ENCODE results near the gene PRG3. TPM values are rescaled to one million over a fixed set of nuclear protein-coding genes. Genes with fewer than 3 reads are reported as not detected.
A peak's percentile ranks its signal among the peaks of the same experiment; 100 is the strongest.

Gene PRG3
- total RNA-seq, 1 donor from 2014 or later, result not detected

- H3K27me3 Mint-ChIP-seq (ENCODE audit: low read depth), result no peaks in the 10 kb centered on the region
- H3K27ac Mint-ChIP-seq (ENCODE audit: unreplicated experiment), result peak overlapping the region; percentile 47
- peaks cover 5% of the 10 kb centered on the region for H3K36me3 Mint-ChIP-seq (ENCODE audit: low read depth)
- peaks cover 33% of the 10 kb centered on the region for H3K4me1 Mint-ChIP-seq
- peak; percentile 86 for DNase-seq (ENCODE audit: low read depth, low spot score)
- TF ChIP-seq CTCF (conservative IDR thresholded peaks at IDR 0.05), result peak; percentile 92
- H3K4me3 Mint-ChIP-seq, result no peak overlapping the region
- H3K9me3 Mint-ChIP-seq, result peaks cover 5% of the 10 kb centered on the region
These were observed 31.3 kb downstream of the PRG3 start for GRCh38 chr11:57349491-57350274.

GRCh38 chr11:57348636-57349313, 32.2 kb downstream of the PRG3 start:
- H3K27ac Mint-ChIP-seq (ENCODE audit: unreplicated experiment), result no peak overlapping the region
- no peaks in the 10 kb centered on the region for H3K27me3 Mint-ChIP-seq (ENCODE audit: low read depth)
- H3K36me3 Mint-ChIP-seq (ENCODE audit: low read depth), result peaks cover 5% of the 10 kb centered on the region
- no peak for TF ChIP-seq CTCF (conservative IDR thresholded peaks at IDR 0.05)
- DNase-seq (ENCODE audit: low read depth, low spot score), result no peak
- peaks cover 28% of the 10 kb centered on the region for H3K4me1 Mint-ChIP-seq
- H3K9me3 Mint-ChIP-seq, result peaks cover 5% of the 10 kb centered on the region
- H3K4me3 Mint-ChIP-seq, result no peak overlapping the region

- Mint-ChIP-seq H3K4me1 (peaks cover 24% of the 10 kb centered on the region), H3K4me3 (no peak overlapping the region), H3K9me3 (peaks cover 5% of the 10 kb centered on the region)
These were observed 32.9 kb downstream of the PRG3 start for GRCh38 chr11:57348052-57348451.

GRCh38 chr11:57347336-57347735, 33.6 kb downstream of the PRG3 start:
- H3K27me3 Mint-ChIP-seq (ENCODE audit: low read depth), result no peaks in the 10 kb centered on the region

More at GRCh38 chr11:57348052-57348451, 32.9 kb downstream of the PRG3 start:
- TF ChIP-seq CTCF (conservative IDR thresholded peaks at IDR 0.05), result no peak
- peaks cover 5% of the 10 kb centered on the region for H3K36me3 Mint-ChIP-seq (ENCODE audit: low read depth)
- H3K27ac Mint-ChIP-seq (ENCODE audit: unreplicated experiment), result no peak overlapping the region
- H3K27me3 Mint-ChIP-seq (ENCODE audit: low read depth), result no peaks in the 10 kb centered on the region
- no peak for DNase-seq (ENCODE audit: low read depth, low spot score)

More at GRCh38 chr11:57347336-57347735, 33.6 kb downstream of the PRG3 start:
- no peak overlapping the region for H3K27ac Mint-ChIP-seq (ENCODE audit: unreplicated experiment)
- no peak for DNase-seq (ENCODE audit: low read depth, low spot score)
- no peak overlapping the region for H3K4me3 Mint-ChIP-seq
- peaks cover 5% of the 10 kb centered on the region for H3K9me3 Mint-ChIP-seq
- peaks cover 18% of the 10 kb centered on the region for H3K4me1 Mint-ChIP-seq
- H3K36me3 Mint-ChIP-seq (ENCODE audit: low read depth), result peaks cover 5% of the 10 kb centered on the region
- no peak for TF ChIP-seq CTCF (conservative IDR thresholded peaks at IDR 0.05)

All from neural crest cell (in vitro differentiated cells).